Endodermal cell (in vitro differentiated cells): Measurements from ENCODE around the gene RTF1. TPM values are rescaled to one million over a fixed set of nuclear protein-coding genes. Genes with fewer than 3 reads are reported as not detected.
A peak's percentile ranks its signal among the peaks of the same experiment; 100 is the strongest.

ENCODE experiments used
- DNase-seq: peaks from one replicate; pipeline ENCODE4 v3.0.0-alpha.2; 2017
- H3K27ac ChIP-seq: 2 replicates; pipeline ENCODE4 v1.5.1; 2013; ENCODE audit warnings: mild to moderate bottlenecking, low read depth, low read length, moderate library complexity
- H3K27me3 ChIP-seq: 2 replicates; pipeline ENCODE4 v1.6.1; 2013; ENCODE audit warnings: mild to moderate bottlenecking, low read length, moderate library complexity; ENCODE audit not compliant: insufficient read depth, control insufficient read depth, poor library complexity, severe bottlenecking
- H3K36me3 ChIP-seq: 2 replicates; pipeline ENCODE4 v1.7.0; 2013; ENCODE audit warnings: mild to moderate bottlenecking, low read length, moderate library complexity; ENCODE audit not compliant: control insufficient read depth, insufficient read depth
- H3K4me1 ChIP-seq: one replicate; pipeline ENCODE4 v1.7.0; 2013; ENCODE audit warnings: low read length; ENCODE audit not compliant: control insufficient read depth, insufficient read depth
- H3K4me3 ChIP-seq: 2 replicates; pipeline ENCODE4 v1.5.1; 2013; ENCODE audit warnings: mild to moderate bottlenecking, low read length, moderate library complexity
- H3K9ac ChIP-seq: 2 replicates; pipeline ENCODE4 v1.6.1; 2013; ENCODE audit warnings: mild to moderate bottlenecking, low read length, moderate library complexity; ENCODE audit not compliant: poor library complexity, severe bottlenecking; ENCODE audit errors: extremely low read depth
- H3K9me3 ChIP-seq: 2 replicates; pipeline ENCODE4 v1.6.1; 2013; ENCODE audit warnings: mild to moderate bottlenecking, low read length, moderate library complexity; ENCODE audit not compliant: control insufficient read depth
- H3K27ac Mint-ChIP-seq: 2 replicates; pipeline ENCODE4 v1.8.0; 2020; ENCODE audit warnings: mixed read lengths
- H3K27me3 Mint-ChIP-seq: 2 replicates; pipeline ENCODE4 v1.8.0; 2021; ENCODE audit warnings: mild to moderate bottlenecking, mixed read lengths; ENCODE audit not compliant: insufficient read depth
- H3K36me3 Mint-ChIP-seq: 2 replicates; pipeline ENCODE4 v1.8.0; 2020; ENCODE audit warnings: low read depth, mixed read lengths
- H3K4me1 Mint-ChIP-seq: 2 replicates; pipeline ENCODE4 v1.8.0; 2020; ENCODE audit warnings: mixed read lengths
- H3K4me3 Mint-ChIP-seq: 2 replicates; pipeline ENCODE4 v1.8.0; 2020; ENCODE audit warnings: mild to moderate bottlenecking, moderate library complexity, mixed read lengths
- H3K9me3 Mint-ChIP-seq: 2 replicates; pipeline ENCODE4 v1.8.0; 2020; ENCODE audit warnings: mild to moderate bottlenecking, mixed read lengths
- WGBS, 2 experiments: methylation state at CpG; one replicate each; pipeline versions ENCODE4 v1.1.5 to v1.1.7; 2013; ENCODE audit warnings: missing lambda C conversion rate in 2 of 2, mixed read lengths in 1 of 2; ENCODE audit not compliant: insufficient coverage in 1 of 2, insufficient read length in 1 of 2; 5-methylcytosine and 5-hydroxymethylcytosine counted together
- total RNA-seq, 2 donors: library from RNA; stranded (reverse); fragmentation: NEBNext Ultra II Directional in 1 of 2; extraction: Animal tissue kit (Norgen Biotek cat#: 25700) in 1 of 2; gene quantifications; 2 replicates in 1 of 2; 3 replicates in 1 of 2; pipeline ENCODE4 v1.2.1, GENCODE V29; 2021
- TF ChIP-seq, protein P1 (sequence below): fragments of 200-600 bp; sonication (generic); conservative IDR thresholded peaks from 2 replicates; pipeline ENCODE4 v1.5.0; 2021; ENCODE audit warnings: antibody characterized with exemption, mild to moderate bottlenecking

The RTF1 gene
- total RNA-seq, 2 donors from 2014 or later: 48.6 to 66.3 TPM

DNA sequence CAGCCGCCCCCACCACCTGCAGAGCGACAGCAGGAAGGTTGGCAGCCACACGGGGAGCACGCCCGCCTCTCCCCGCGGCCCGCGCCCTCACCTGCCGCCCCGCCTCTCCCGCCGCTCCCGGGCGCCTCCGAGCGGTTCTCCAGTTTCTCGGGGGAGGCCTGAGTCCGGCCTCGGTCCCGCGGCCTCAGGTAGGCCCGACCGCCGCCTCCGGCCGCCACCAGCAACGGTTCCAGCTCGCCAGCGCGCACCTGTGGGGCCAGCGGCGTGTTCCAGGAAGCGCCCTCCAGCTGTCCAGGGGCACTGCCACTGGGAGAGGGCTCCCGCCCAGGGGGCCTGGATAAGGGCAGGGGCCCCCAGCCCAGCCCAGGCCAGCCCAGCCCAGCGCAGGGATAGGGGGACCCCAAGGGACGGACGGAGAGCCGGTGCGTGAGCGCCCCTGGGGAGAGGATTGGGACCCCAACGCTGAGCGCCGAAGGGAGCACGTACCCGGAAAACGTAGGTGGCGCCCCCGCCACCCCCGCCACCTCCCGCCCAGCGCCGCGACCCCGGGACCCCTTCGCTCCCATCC, 94.5 kb downstream of the RTF1 start:
- Histone ChIP-seq H3K36me3 (no peaks in the 10 kb centered on the region), H3K27ac (no peak overlapping the region), H3K27me3 (peaks cover 81% of the 10 kb centered on the region), H3K4me1 (peaks cover 7% of the 10 kb centered on the region), H3K9me3 (no peaks in the 10 kb centered on the region), H3K9ac (no peak overlapping the region), H3K4me3 (no peak overlapping the region)
- WGBS, 2 experiments: 5% methylated on average over 35 to 55 of the region's 56 CpGs
- Mint-ChIP-seq H3K9me3 (no peaks in the 10 kb centered on the region), H3K27me3 (peaks cover 77% of the 10 kb centered on the region), H3K4me3 (peak overlapping the region; percentile 19), H3K36me3 (peaks cover 8% of the 10 kb centered on the region), H3K4me1 (peaks cover 7% of the 10 kb centered on the region), H3K27ac (no peak overlapping the region)
- peak; percentile 81 for DNase-seq
- TF ChIP-seq, protein P1, sequence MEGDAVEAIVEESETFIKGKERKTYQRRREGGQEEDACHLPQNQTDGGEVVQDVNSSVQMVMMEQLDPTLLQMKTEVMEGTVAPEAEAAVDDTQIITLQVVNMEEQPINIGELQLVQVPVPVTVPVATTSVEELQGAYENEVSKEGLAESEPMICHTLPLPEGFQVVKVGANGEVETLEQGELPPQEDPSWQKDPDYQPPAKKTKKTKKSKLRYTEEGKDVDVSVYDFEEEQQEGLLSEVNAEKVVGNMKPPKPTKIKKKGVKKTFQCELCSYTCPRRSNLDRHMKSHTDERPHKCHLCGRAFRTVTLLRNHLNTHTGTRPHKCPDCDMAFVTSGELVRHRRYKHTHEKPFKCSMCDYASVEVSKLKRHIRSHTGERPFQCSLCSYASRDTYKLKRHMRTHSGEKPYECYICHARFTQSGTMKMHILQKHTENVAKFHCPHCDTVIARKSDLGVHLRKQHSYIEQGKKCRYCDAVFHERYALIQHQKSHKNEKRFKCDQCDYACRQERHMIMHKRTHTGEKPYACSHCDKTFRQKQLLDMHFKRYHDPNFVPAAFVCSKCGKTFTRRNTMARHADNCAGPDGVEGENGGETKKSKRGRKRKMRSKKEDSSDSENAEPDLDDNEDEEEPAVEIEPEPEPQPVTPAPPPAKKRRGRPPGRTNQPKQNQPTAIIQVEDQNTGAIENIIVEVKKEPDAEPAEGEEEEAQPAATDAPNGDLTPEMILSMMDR: peak; percentile 43

DNA sequence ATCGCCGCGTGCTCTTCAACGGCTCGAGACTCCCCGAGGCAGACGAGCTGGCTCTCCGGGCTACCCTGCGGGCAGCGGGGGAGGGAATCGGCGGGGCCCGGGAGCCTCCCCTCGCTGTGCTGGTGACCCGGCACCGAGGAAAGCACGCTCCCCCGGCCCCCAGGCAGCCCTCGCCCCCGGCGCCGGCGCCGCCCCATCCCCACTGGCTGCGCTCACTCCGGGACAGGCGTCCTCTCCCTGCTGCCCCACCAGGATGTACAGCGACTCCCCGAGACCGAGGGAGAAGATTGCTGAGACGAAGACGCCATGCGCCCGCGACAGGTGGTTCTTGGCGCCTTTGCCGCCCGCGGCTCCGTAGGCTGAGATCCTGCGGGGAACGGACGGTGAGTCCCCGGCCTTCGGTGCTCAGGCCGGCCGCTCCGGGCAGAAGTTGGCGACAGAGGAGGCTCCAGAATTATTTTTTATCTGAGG, 95.0 kb downstream of the RTF1 start:
- H3K27me3 ChIP-seq: peaks cover 78% of the 10 kb centered on the region
- H3K36me3 Mint-ChIP-seq: peaks cover 13% of the 10 kb centered on the region
- peak overlapping the region; percentile 57 for H3K4me3 Mint-ChIP-seq

DNA sequence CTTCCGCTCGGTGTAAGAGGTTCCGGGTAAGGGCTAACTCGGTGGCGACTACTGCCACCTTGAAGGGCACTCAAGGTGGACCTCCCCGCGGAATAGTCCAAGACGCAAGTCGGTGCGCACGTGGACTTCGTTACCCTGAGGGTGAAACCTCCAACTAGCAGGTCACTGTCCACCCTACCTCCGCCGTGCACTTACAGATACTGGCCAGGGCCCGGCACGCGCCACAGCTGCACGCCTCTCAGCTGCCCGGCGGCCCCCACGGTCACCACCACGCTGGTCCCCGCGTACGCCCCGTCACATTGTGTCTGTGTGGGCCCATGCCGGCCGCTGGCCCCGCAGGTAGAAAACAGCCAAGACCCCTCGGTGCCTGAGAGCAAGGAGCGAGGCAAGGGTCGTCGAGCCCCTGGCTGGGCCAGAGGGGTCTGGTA, 95.6 kb downstream of the RTF1 start:
- H3K27ac ChIP-seq: no peak overlapping the region
- H3K27me3 ChIP-seq: peaks cover 72% of the 10 kb centered on the region
- peaks cover 7% of the 10 kb centered on the region for H3K4me1 ChIP-seq
- H3K36me3 ChIP-seq: peaks cover 8% of the 10 kb centered on the region
- H3K4me3 Mint-ChIP-seq: peak overlapping the region; percentile 57
- no peak overlapping the region for H3K27ac Mint-ChIP-seq
- H3K27me3 Mint-ChIP-seq: peaks cover 66% of the 10 kb centered on the region
- H3K9me3 ChIP-seq: no peaks in the 10 kb centered on the region
- no peak overlapping the region for H3K9ac ChIP-seq
- peaks cover 7% of the 10 kb centered on the region for H3K4me1 Mint-ChIP-seq
- no peaks in the 10 kb centered on the region for H3K9me3 Mint-ChIP-seq
- H3K4me3 ChIP-seq: peak overlapping the region; percentile 52
- no peak for DNase-seq
- WGBS, 2 experiments: 14 to 19% methylated on average over 29 to 33 of the region's 33 CpGs
- H3K36me3 Mint-ChIP-seq: peaks cover 19% of the 10 kb centered on the region
- TF ChIP-seq, protein P1: no peak

More for the DNA sequence above, 95.0 kb downstream of the RTF1 start:
- Histone ChIP-seq H3K27ac (no peak overlapping the region), H3K9me3 (no peaks in the 10 kb centered on the region), H3K4me3 (no peak overlapping the region), H3K36me3 (peaks cover 3% of the 10 kb centered on the region), H3K9ac (no peak overlapping the region), H3K4me1 (peaks cover 7% of the 10 kb centered on the region)
- peaks cover 7% of the 10 kb centered on the region for H3K4me1 Mint-ChIP-seq
- H3K9me3 Mint-ChIP-seq: no peaks in the 10 kb centered on the region
- TF ChIP-seq, protein P1: no peak
- peak; percentile 66 for DNase-seq
- H3K27ac Mint-ChIP-seq: no peak overlapping the region
- peaks cover 72% of the 10 kb centered on the region for H3K27me3 Mint-ChIP-seq
- WGBS, 2 experiments: 3 to 7% methylated on average over 12 to 49 of the region's 49 CpGs
